SK-N-SH (cell line): ENCODE measurements around the gene EEF1AKMT1. TPM values are rescaled to one million over a fixed set of nuclear protein-coding genes. Genes with fewer than 3 reads are reported as not detected.

Experiments
- CTCF ChIA-PET: fragments of 300-600, 350-600 bp; formaldehyde crosslinking; extraction: SDS; loops from one replicate; lab custom pipeline; 2021; lab: Yijun Ruan, JAX
- POLR2A ChIA-PET: fragments of 350-600 bp; sonication (Branson Sonifier 250); formaldehyde crosslinking; extraction: SDS; loops from one replicate; lab custom pipeline; 2020; ENCODE audit warnings: antibody characterized with exemption, inconsistent platforms; lab: Yijun Ruan, JAX
- DNase-seq: peaks from one replicate; pipeline ENCODE4 v3.0.0; 2012
- H2AFZ ChIP-seq: fragments of 200-600 bp; sonication (generic); 2 replicates; pipeline ENCODE4 v1.8.1; 2016; ENCODE audit warnings: antibody characterized with exemption, mild to moderate bottlenecking, low read depth
- H3F3A ChIP-seq: fragments of 200-600 bp; sonication (generic); replicated peaks from 2 replicates; pipeline ENCODE3; 2016; ENCODE audit warnings: antibody characterized with exemption, mild to moderate bottlenecking; ENCODE audit not compliant: insufficient read depth
- H3K27ac ChIP-seq, 2 experiments: fragments of 200-500 bp in 1 of 2; fragments of 200-600 bp in 1 of 2; sonication (Bioruptor generic) in 1 of 2; sonication (generic), shearing (Covaris generic) in 1 of 2; 2 replicates each; pipeline versions ENCODE4 v1.5.1 to v1.6.1; 2014 to 2016; ENCODE audit warnings: low read depth in 2 of 2, inconsistent platforms in 1 of 2, low read length in 1 of 2, mild to moderate bottlenecking in 1 of 2, mixed read lengths in 1 of 2
- H3K27me3 ChIP-seq: fragments of 200-600 bp; sonication (generic), shearing (Covaris generic); 2 replicates; pipeline ENCODE4 v1.6.1; 2016; ENCODE audit warnings: mixed run types; ENCODE audit not compliant: insufficient read depth
- H3K36me3 ChIP-seq, 2 experiments: fragments of 200-500 bp in 1 of 2; fragments of 200-600 bp in 1 of 2; sonication (Bioruptor generic) in 1 of 2; sonication (generic) in 1 of 2; replicated peaks in 1 of 2; 2 replicates each; pipeline versions ENCODE3 to v1.5.1; 2014 to 2016; ENCODE audit warnings: low read length in 1 of 2, mild to moderate bottlenecking in 1 of 2; ENCODE audit not compliant: insufficient read depth in 2 of 2, control insufficient read depth in 1 of 2
- H3K4me1 ChIP-seq, 2 experiments: fragments of 200-500 bp in 1 of 2; fragments of 200-600 bp in 1 of 2; sonication (Bioruptor generic) in 1 of 2; sonication (generic), shearing (Covaris generic) in 1 of 2; 2 replicates each; pipeline versions ENCODE4 v1.5.1 to v1.6.1; 2014 to 2016; ENCODE audit warnings: low read depth in 1 of 2, low read length in 1 of 2, mixed run types in 1 of 2; ENCODE audit not compliant: insufficient read depth in 2 of 2, control insufficient read depth in 1 of 2
- H3K4me2 ChIP-seq: fragments of 200-600 bp; sonication (generic), shearing (Covaris generic); 2 replicates; pipeline ENCODE4 v1.6.1; 2017; ENCODE audit warnings: mixed run types
- H3K4me3 ChIP-seq, 2 experiments: fragments of 200-500 bp in 1 of 2; fragments of 200-600 bp in 1 of 2; sonication (Bioruptor generic) in 1 of 2; sonication (generic), shearing (Covaris generic) in 1 of 2; 2 replicates each; pipeline versions ENCODE4 v1.5.1 to v1.8.1; 2014 to 2016; ENCODE audit warnings: low read depth in 2 of 2, inconsistent platforms in 1 of 2, low read length in 1 of 2, mild to moderate bottlenecking in 1 of 2, mixed read lengths in 1 of 2, moderate library complexity in 1 of 2
- H3K79me2 ChIP-seq: fragments of 200-600 bp; sonication (generic); 2 replicates; pipeline ENCODE4 v1.8.1; 2017; ENCODE audit warnings: mild to moderate bottlenecking; ENCODE audit not compliant: insufficient read depth
- H3K9ac ChIP-seq: fragments of 200-600 bp; sonication (generic); 2 replicates; pipeline ENCODE4 v1.6.1; 2017; ENCODE audit warnings: mixed run types
- H3K9me2 ChIP-seq: fragments of 200-600 bp; sonication (generic); 2 replicates; pipeline ENCODE4 v1.6.1; 2017; ENCODE audit warnings: mixed run types
- H3K9me3 ChIP-seq: fragments of 200-600 bp; sonication (generic); 2 replicates; pipeline ENCODE4 v1.6.1; 2017; ENCODE audit warnings: mixed run types, mild to moderate bottlenecking, moderate library complexity
- H4K20me1 ChIP-seq: fragments of 200-600 bp; sonication (generic); 2 replicates; pipeline ENCODE4 v1.6.1; 2017; ENCODE audit warnings: mild to moderate bottlenecking, mixed run types; ENCODE audit not compliant: insufficient read depth
- CHD2 ChIP-seq: fragments of 150-350 bp; IDR thresholded peaks from 2 replicates; pipeline ENCODE4 v1.6.1; 2018; ENCODE audit warnings: low read length; ENCODE audit not compliant: partially characterized antibody
- FOSL2 ChIP-seq: IDR thresholded peaks from 2 replicates; pipeline ENCODE4 v1.4.0; 2012; ENCODE audit warnings: low read depth, mild to moderate bottlenecking, moderate library complexity, borderline replicate concordance
- FOXJ3 ChIP-seq: sonication (generic); formaldehyde crosslinking; IDR thresholded peaks from 2 replicates; pipeline ENCODE4 v1.5.1; 2020; ENCODE audit warnings: mild to moderate bottlenecking, missing genetic modification reagents
- FOXM1 ChIP-seq: IDR thresholded peaks from 2 replicates; pipeline ENCODE4 v1.4.0; 2012; ENCODE audit warnings: low read depth, mild to moderate bottlenecking
- GABPA ChIP-seq: IDR thresholded peaks from 2 replicates; pipeline ENCODE4 v1.4.0; 2012; ENCODE audit warnings: low read depth, mild to moderate bottlenecking
- MAX ChIP-seq: IDR thresholded peaks from 2 replicates; pipeline ENCODE4 v1.4.0; 2012; ENCODE audit warnings: low read depth
- MXI1 ChIP-seq: IDR thresholded peaks from 2 replicates; pipeline ENCODE4 v1.6.1; 2012; ENCODE audit warnings: mild to moderate bottlenecking, low read depth, low read length, improper control_type of control experiment
- NRF1 ChIP-seq: IDR thresholded peaks from 2 replicates; pipeline ENCODE4 v1.6.1; 2012; ENCODE audit warnings: low read depth, mild to moderate bottlenecking, low read length
- PBX3 ChIP-seq: IDR thresholded peaks from 2 replicates; pipeline ENCODE4; 2012
- POLR2AphosphoS5 ChIP-seq: IDR thresholded peaks from 2 replicates; pipeline ENCODE4 v1.6.1; 2012; ENCODE audit warnings: low read depth, low read length
- RAD21 ChIP-seq: IDR thresholded peaks from 2 replicates; pipeline ENCODE4 v1.6.1; 2012; ENCODE audit warnings: mild to moderate bottlenecking, low read length
- SMC3 ChIP-seq: IDR thresholded peaks from 2 replicates; pipeline ENCODE4 v1.6.1; 2012; ENCODE audit warnings: low read depth, low read length, improper control_type of control experiment
- TAF1 ChIP-seq: IDR thresholded peaks from 2 replicates; pipeline ENCODE4 v1.6.1; 2012; ENCODE audit warnings: low read depth, mild to moderate bottlenecking, low read length, moderate library complexity, borderline replicate concordance
- TCF12 ChIP-seq: IDR thresholded peaks from 2 replicates; pipeline ENCODE4 v1.4.0; 2012
- USF1 ChIP-seq: IDR thresholded peaks from 2 replicates; pipeline ENCODE4 v1.4.0; 2012; ENCODE audit warnings: low read depth, borderline replicate concordance
- ZBTB33 ChIP-seq: IDR thresholded peaks from 2 replicates; pipeline ENCODE4 v1.4.0; 2012; ENCODE audit warnings: low read depth, borderline replicate concordance
- WGBS: methylation state at CpG from one replicate; pipeline ENCODE4 v1.1.6; 2017; ENCODE audit warnings: low lambda C conversion rate; 5-methylcytosine and 5-hydroxymethylcytosine counted together
- polyA plus RNA-seq, 3 experiments: library from polyadenylated mRNA; depleted of rRNA; stranded (reverse); fragments of >200 nt; gene quantifications; 2 replicates each; pipeline ENCODE4 v1.2.3, GENCODE V29; 2012

Gene EEF1AKMT1
- polyA plus RNA-seq, 1 of the 3 experiments (the other 2 are of a cell fraction), result 4.2 TPM

- no peaks in the 10 kb centered on the region for H3K36me3 ChIP-seq
- TF ChIP-seq NRF1, result no peak
- no peak for TF ChIP-seq PBX3
- no peak for TF ChIP-seq SMC3
- no peak for TF ChIP-seq RAD21
- TF ChIP-seq USF1, result no peak
- no peak for TF ChIP-seq TAF1
- no peak for TF ChIP-seq GABPA
- TF ChIP-seq FOXJ3 (CRISPR knock-in tag), result no peak
- TF ChIP-seq CHD2, result no peak
- TF ChIP-seq FOXM1, result no peak
- TF ChIP-seq POLR2AphosphoS5, result no peak
- TF ChIP-seq ZBTB33, result no peak
- no peak for TF ChIP-seq MAX
- TF ChIP-seq TCF12, result no peak
- no peak for TF ChIP-seq MXI1
- TF ChIP-seq FOSL2, result no peak
- TF ChIP-seq, all 33 proteins: peak for 0
- H3K4me1 ChIP-seq, result peaks cover 0 to 4% of the 10 kb centered on the region in 2 experiments; a peak in 2 of 4 replicates
- H3K9me2 ChIP-seq, result no peaks in the 10 kb centered on the region
- POLR2A ChIA-PET, result no interaction called here
- CTCF ChIA-PET, result interaction anchor here (1.0 to 3.5 kb wide), 4 partner anchors 12 to 205 kb away, joined by 3 to 21 read pairs (median 6); no protein-coding TSS in a partner anchor
- no peak overlapping the region for H2AFZ ChIP-seq
- 90% methylated on average over 13 of the region's 16 CpGs for WGBS
- no peaks in the 10 kb centered on the region for H3K9me3 ChIP-seq
- H3K4me2 ChIP-seq, result 0 out of 2 replicates have a peak overlapping the region, but pooled peaks have one; percentile 73
- H3K4me3 ChIP-seq, result no peak overlapping the region
- H3K79me2 ChIP-seq, result no peaks in the 10 kb centered on the region
- no peaks in the 10 kb centered on the region for H3F3A ChIP-seq
- H4K20me1 ChIP-seq, result no peaks in the 10 kb centered on the region
- no peak overlapping the region for H3K9ac ChIP-seq
- no peak overlapping the region for H3K27ac ChIP-seq
- no peaks in the 10 kb centered on the region for H3K27me3 ChIP-seq
- no peak for DNase-seq
Observed at GRCh38 chr13:20721058-20721453, 52.7 kb downstream of the EEF1AKMT1 start.
